ENCODE data around the gene FOXJ3. TPM values are rescaled to one million over a fixed set of nuclear protein-coding genes. Genes with fewer than 3 reads are reported as not detected.

FOXJ3 gene
- total RNA-seq, 2 experiments from 2014 or later: 43.1 to 44.0 TPM

DNA sequence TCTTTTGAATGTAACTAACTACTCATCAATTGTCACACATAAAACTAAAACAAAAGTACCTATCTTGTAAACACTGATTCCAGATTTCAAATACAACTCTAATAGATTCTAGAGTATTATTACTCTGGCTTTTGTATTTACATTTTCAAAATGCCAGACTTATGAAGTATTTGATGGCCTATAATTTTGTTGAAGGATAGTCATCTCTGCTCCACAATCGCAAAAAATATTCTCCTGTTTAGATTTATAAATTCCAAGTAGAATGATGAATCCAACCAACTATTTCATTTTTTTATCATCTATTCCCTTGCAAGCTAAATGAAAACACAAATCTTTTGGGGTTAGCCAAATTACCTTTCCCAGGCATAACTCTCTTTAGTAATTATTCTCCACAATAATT lies 95.5 kb downstream of the FOXJ3 start:
- DNase-seq (no peak), ATAC-seq (no peak)
- CTCF ChIA-PET: no interaction called here
- no peak overlapping the region for H3K27ac Mint-ChIP-seq
- no peak overlapping the region for H3K4me3 Mint-ChIP-seq
- H3K9me3 Mint-ChIP-seq: peaks cover 20% of the 10 kb centered on the region
- intact Hi-C loops (cut with micrococcal nuclease): no loop called here
- POLR2A ChIA-PET: no interaction called here
- no peaks in the 10 kb centered on the region for H3K27me3 Mint-ChIP-seq
- TF ChIP-seq, protein P1, sequence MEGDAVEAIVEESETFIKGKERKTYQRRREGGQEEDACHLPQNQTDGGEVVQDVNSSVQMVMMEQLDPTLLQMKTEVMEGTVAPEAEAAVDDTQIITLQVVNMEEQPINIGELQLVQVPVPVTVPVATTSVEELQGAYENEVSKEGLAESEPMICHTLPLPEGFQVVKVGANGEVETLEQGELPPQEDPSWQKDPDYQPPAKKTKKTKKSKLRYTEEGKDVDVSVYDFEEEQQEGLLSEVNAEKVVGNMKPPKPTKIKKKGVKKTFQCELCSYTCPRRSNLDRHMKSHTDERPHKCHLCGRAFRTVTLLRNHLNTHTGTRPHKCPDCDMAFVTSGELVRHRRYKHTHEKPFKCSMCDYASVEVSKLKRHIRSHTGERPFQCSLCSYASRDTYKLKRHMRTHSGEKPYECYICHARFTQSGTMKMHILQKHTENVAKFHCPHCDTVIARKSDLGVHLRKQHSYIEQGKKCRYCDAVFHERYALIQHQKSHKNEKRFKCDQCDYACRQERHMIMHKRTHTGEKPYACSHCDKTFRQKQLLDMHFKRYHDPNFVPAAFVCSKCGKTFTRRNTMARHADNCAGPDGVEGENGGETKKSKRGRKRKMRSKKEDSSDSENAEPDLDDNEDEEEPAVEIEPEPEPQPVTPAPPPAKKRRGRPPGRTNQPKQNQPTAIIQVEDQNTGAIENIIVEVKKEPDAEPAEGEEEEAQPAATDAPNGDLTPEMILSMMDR (IDR thresholded peaks at IDR 0.05): no peak
- peaks cover 74% of the 10 kb centered on the region for H3K36me3 Mint-ChIP-seq (ENCODE audit: low read depth)
- peaks cover 40% of the 10 kb centered on the region for H3K4me1 Mint-ChIP-seq (ENCODE audit: low read depth)

DNA sequence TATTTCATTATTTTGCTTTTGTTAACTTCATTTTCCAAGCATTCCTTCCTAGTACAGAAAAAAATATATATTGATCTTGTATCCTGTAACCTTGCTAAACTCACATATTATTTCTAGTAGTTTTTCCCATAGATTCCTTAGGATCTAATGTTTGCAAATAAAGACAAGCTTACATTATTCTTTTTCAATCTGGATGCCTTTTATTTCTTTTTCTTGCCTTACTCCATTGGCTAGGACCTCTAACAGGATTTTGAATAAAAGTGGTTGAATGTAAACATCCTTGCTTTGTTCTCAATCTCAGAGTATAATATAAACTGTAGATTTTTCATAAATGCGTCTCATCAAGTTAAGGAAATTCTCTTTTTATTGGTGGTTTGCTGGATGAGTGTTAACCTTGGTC lies 96.0 kb downstream of the FOXJ3 start:
- H3K9me3 Mint-ChIP-seq: peaks cover 23% of the 10 kb centered on the region
- CTCF ChIA-PET: no interaction called here
- intact Hi-C loops (cut with micrococcal nuclease): no loop called here
- no peak for ATAC-seq
- TF ChIP-seq, protein P1 (IDR thresholded peaks at IDR 0.05): no peak
- H3K4me1 Mint-ChIP-seq (ENCODE audit: low read depth): peaks cover 35% of the 10 kb centered on the region
- no peaks in the 10 kb centered on the region for H3K27me3 Mint-ChIP-seq
- H3K27ac Mint-ChIP-seq: no peak overlapping the region
- POLR2A ChIA-PET: no interaction called here
- H3K36me3 Mint-ChIP-seq (ENCODE audit: low read depth): peaks cover 73% of the 10 kb centered on the region
- DNase-seq: no peak
- no peak overlapping the region for H3K4me3 Mint-ChIP-seq

- intact Hi-C loops (cut with micrococcal nuclease): no loop called here
- POLR2A ChIA-PET: no interaction called here
Observed at GRCh38 chr1:42231253-42231652, 103.8 kb downstream of the FOXJ3 start.

GRCh38 chr1:42228938-42229337 lies 106.1 kb downstream of the FOXJ3 start:
- TF ChIP-seq, protein P1 (IDR thresholded peaks at IDR 0.05): no peak
- ATAC-seq: no peak
- ChIA-PET CTCF (no interaction called here), POLR2A (no interaction called here)
- Mint-ChIP-seq H3K4me1 (ENCODE audit: low read depth) (peaks cover 7% of the 10 kb centered on the region), H3K9me3 (peaks cover under 1% of the 10 kb centered on the region), H3K27me3 (no peaks in the 10 kb centered on the region), H3K27ac (no peak overlapping the region), H3K4me3 (no peak overlapping the region), H3K36me3 (ENCODE audit: low read depth) (peaks cover 8% of the 10 kb centered on the region)
- no peak for DNase-seq
- intact Hi-C loops (cut with micrococcal nuclease): no loop called here

More at GRCh38 chr1:42231253-42231652, 103.8 kb downstream of the FOXJ3 start:
- H3K27ac Mint-ChIP-seq: no peak overlapping the region
- TF ChIP-seq, protein P1 (IDR thresholded peaks at IDR 0.05): no peak
- H3K27me3 Mint-ChIP-seq: no peaks in the 10 kb centered on the region
- CTCF ChIA-PET: no interaction called here
- ATAC-seq: no peak
- H3K9me3 Mint-ChIP-seq: peaks cover 8% of the 10 kb centered on the region
- H3K4me3 Mint-ChIP-seq: no peak overlapping the region
- H3K36me3 Mint-ChIP-seq (ENCODE audit: low read depth): peaks cover 20% of the 10 kb centered on the region
- DNase-seq: no peak
- peaks cover 7% of the 10 kb centered on the region for H3K4me1 Mint-ChIP-seq (ENCODE audit: low read depth)

- POLR2A ChIA-PET: no interaction called here
Observed at GRCh38 chr1:42223036-42223435, 112.0 kb downstream of the FOXJ3 start.

More at GRCh38 chr1:42223036-42223435, 112.0 kb downstream of the FOXJ3 start:
- intact Hi-C loops (cut with micrococcal nuclease): no loop called here
- H3K4me3 Mint-ChIP-seq: no peak overlapping the region
- H3K27ac Mint-ChIP-seq: no peak overlapping the region
- ATAC-seq (no peak), DNase-seq (no peak)
- TF ChIP-seq, protein P1 (IDR thresholded peaks at IDR 0.05): no peak
- no peaks in the 10 kb centered on the region for H3K27me3 Mint-ChIP-seq
- H3K36me3 Mint-ChIP-seq (ENCODE audit: low read depth): peaks cover 34% of the 10 kb centered on the region
- CTCF ChIA-PET: no interaction called here
- peaks cover 28% of the 10 kb centered on the region for H3K4me1 Mint-ChIP-seq (ENCODE audit: low read depth)
- peaks cover 2% of the 10 kb centered on the region for H3K9me3 Mint-ChIP-seq
